Activated T-cell treated with anti-CD3 and anti-CD28 coated beads for 1 hour (primary cell): ENCODE results near the gene CHIC2.

Source experiments
- DNase-seq: peaks from one replicate; pipeline ENCODE4 v3.0.0-alpha.2; 2020; ENCODE audit warnings: low read depth

Gene CHIC2

GRCh38 chr4:54005475-54005874, 58.9 kb downstream of the CHIC2 start:
- no peak for DNase-seq

- DNase-seq, result no peak
Observed at GRCh38 chr4:54004463-54004862, 59.9 kb downstream of the CHIC2 start.

GRCh38 chr4:54001668-54002365, 62.6 kb downstream of the CHIC2 start:
- DNase-seq, result no peak

- DNase-seq, result no peak
Observed at GRCh38 chr4:53997898-53998297, 66.5 kb downstream of the CHIC2 start.

- no peak for DNase-seq
Observed at GRCh38 chr4:53994382-53995102, 69.9 kb downstream of the CHIC2 start.

- DNase-seq, result no peak
Observed at GRCh38 chr4:53992785-53993184, 71.6 kb downstream of the CHIC2 start.

- no peak for DNase-seq
Observed at GRCh38 chr4:53991821-53992220, 72.6 kb downstream of the CHIC2 start.

GRCh38 chr4:53990641-53991040, 73.8 kb downstream of the CHIC2 start:
- no peak for DNase-seq

- DNase-seq, result no peak
Observed at GRCh38 chr4:53987761-53988171, 76.6 kb downstream of the CHIC2 start.

- no peak for DNase-seq
Observed at GRCh38 chr4:53986062-53986461, 78.3 kb downstream of the CHIC2 start.

- no peak for DNase-seq
Observed at GRCh38 chr4:53981567-53981966, 82.8 kb downstream of the CHIC2 start.

- no peak for DNase-seq
Observed at GRCh38 chr4:53981066-53981465, 83.3 kb downstream of the CHIC2 start.

- DNase-seq, result no peak
Observed at GRCh38 chr4:53974561-53974960, 89.8 kb downstream of the CHIC2 start.

GRCh38 chr4:53967986-53968385, 96.4 kb downstream of the CHIC2 start:
- no peak for DNase-seq

- DNase-seq, result no peak
Observed at GRCh38 chr4:53963781-53964180, 100.6 kb downstream of the CHIC2 start.

GRCh38 chr4:53963336-53963735, 101.1 kb downstream of the CHIC2 start:
- DNase-seq, result no peak

GRCh38 chr4:53962516-53963225, 101.7 kb downstream of the CHIC2 start:
- DNase-seq, result no peak

GRCh38 chr4:53961351-53961750, 103.1 kb downstream of the CHIC2 start:
- no peak for DNase-seq

- DNase-seq, result no peak
Observed at GRCh38 chr4:53960843-53961242, 103.6 kb downstream of the CHIC2 start.
